NT2/D1 (cell line): ENCODE results near the gene EPS15.

Experiments
- SUZ12 ChIP-seq: IDR thresholded peaks from 2 replicates; pipeline ENCODE4 v1.6.1; 2011; ENCODE audit not compliant: insufficient read length, insufficient read depth; ENCODE audit errors: extremely low read depth
- ZNF274 ChIP-seq: IDR thresholded peaks from 2 replicates; pipeline ENCODE4 v1.6.1; 2011; ENCODE audit warnings: mild to moderate bottlenecking, low read depth, low read length

DNA sequence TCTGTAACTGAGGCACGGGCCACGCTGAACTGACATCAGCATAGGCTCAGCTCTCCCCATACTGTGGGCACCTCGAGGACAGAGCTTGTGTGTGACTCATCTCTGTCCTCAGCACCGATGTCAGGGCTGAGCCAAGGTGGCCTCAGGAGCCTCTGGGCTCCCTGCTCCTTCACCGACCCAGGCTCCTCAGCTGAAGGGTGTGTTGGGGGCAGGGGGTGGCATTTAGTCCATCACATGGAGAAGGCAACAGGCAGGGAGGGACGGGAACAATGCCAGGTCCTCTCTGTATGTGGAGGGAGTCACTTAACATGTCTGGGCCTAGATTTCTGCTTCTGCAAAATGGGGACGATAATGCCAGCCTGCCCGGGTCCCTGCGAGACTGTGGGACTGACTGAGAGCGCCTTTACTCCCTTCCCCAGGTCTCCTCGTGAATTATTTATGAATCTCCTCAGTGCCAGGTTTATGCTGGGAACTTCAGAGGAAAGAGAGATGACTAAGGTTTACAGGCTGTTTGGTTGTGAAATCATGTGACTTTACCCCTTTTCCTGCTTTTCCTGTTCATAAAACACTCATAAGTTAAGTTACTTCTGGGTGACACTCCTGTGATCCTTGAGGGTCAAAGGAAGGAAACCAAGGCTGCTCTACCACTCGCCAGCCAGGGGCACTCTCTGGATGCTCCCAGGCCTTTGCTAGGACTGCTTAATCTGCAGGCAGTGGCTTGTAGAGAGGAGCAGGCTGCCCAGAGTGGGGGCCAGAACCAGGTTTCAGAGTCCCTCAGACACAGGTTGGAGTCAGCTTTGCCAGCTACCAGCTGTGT, 204.9 kb downstream of the EPS15 start:
- TF ChIP-seq ZNF274, result no peak
- TF ChIP-seq SUZ12, result no peak
